ENCODE results near the gene TMEM267.
"Not testable (repeated sequence)": the region's sequence is repeated elsewhere in the genome, so short reads cannot be mapped to it uniquely, and the experiment has no call there.

The TMEM267 gene

GRCh38 chr5:43411495-43411894 is 72.2 kb downstream of the TMEM267 start:
- DNase-seq (ENCODE audit: extremely low spot score), result no peak
- ChIA-PET POLR2A (interaction anchor here (1.0 kb wide), 1 partner anchor 14 kb away, joined by 3 read pairs; no protein-coding TSS in a partner anchor), CTCF (interaction anchor here (1.0 to 2.6 kb wide), 7 partner anchors 10 to 346 kb away, joined by 3 to 10 read pairs (median 3); partner anchors contain the start of gene TMEM267)
- TF ChIP-seq, protein P1, sequence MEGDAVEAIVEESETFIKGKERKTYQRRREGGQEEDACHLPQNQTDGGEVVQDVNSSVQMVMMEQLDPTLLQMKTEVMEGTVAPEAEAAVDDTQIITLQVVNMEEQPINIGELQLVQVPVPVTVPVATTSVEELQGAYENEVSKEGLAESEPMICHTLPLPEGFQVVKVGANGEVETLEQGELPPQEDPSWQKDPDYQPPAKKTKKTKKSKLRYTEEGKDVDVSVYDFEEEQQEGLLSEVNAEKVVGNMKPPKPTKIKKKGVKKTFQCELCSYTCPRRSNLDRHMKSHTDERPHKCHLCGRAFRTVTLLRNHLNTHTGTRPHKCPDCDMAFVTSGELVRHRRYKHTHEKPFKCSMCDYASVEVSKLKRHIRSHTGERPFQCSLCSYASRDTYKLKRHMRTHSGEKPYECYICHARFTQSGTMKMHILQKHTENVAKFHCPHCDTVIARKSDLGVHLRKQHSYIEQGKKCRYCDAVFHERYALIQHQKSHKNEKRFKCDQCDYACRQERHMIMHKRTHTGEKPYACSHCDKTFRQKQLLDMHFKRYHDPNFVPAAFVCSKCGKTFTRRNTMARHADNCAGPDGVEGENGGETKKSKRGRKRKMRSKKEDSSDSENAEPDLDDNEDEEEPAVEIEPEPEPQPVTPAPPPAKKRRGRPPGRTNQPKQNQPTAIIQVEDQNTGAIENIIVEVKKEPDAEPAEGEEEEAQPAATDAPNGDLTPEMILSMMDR (IDR thresholded peaks at IDR 0.05; ENCODE audit: control extremely low read depth, extremely low read depth, low read depth, missing control alignments), result no peak

- TF ChIP-seq, protein P1 (IDR thresholded peaks at IDR 0.05; ENCODE audit: control extremely low read depth, extremely low read depth, low read depth, missing control alignments), result no peak
- ChIA-PET POLR2A (no interaction called here), CTCF (interaction anchor here (1.0 to 2.6 kb wide), 5 partner anchors 14 to 75 kb away, joined by 3 to 10 read pairs (median 3); partner anchors contain the start of gene TMEM267)
- DNase-seq (ENCODE audit: extremely low spot score), result no peak
These were observed 73.3 kb downstream of the TMEM267 start for GRCh38 chr5:43410414-43410813.

DNA sequence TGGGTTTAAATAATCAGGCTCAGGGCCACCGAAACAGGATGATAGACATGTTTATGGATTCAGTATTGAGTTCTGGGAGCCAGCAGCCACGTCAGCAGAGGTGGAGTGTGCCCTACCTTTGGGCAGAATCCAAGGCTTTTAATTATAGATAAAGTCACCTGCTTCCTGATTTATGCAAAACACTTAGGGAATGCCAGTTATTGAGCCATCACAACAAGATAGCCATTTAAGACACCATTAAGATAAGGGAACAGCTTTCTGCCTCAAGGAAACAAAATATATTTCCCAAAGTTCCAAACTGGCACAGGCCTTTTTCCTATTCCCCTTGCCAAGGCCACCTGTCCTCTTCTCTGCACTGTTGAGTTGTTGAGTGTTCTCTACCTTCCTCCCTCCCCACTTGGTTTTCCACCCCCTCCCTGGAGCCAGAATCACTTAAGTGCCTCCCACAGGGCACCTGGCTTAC is 73.8 kb downstream of the TMEM267 start:
- CTCF ChIA-PET, result interaction anchor here (1.0 to 2.6 kb wide), 2 partner anchors 16 to 75 kb away, joined by 3 to 6 read pairs; partner anchors contain the start of gene TMEM267
- TF ChIP-seq, protein P1 (IDR thresholded peaks at IDR 0.05; ENCODE audit: control extremely low read depth, extremely low read depth, low read depth, missing control alignments), result no peak
- DNase-seq (ENCODE audit: extremely low spot score), result no peak
- POLR2A ChIA-PET, result no interaction called here

DNA sequence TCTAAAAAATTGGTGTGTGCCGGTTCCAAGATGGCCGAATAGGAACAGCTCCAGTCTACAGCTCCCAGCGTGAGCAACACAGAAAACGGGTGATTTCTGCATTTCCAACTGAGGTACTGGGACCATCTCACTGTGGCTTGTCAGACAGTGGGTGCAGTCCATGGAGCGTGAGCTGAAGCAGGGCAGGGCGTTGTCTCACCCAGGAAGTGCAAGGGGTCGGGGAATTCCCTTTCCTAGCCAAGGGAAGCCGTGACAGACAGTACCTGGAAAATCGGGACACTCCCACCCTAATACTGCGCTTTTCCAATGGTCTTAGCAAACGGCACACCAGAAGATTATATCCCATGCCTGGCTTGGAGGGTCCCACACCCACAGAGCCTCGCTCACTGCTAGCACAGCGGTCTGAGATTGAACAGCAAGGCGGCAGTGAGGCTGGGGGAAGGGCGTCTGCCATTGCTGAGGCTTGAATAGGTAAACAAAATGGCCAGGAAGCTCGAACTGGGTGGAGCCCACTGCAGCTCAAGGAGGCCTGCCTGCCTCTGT is 81.1 kb downstream of the TMEM267 start:
- DNase-seq (ENCODE audit: extremely low spot score); POLR2A ChIA-PET: not testable (repeated sequence)
- CTCF ChIA-PET, result interaction anchor here (1.3 kb wide), 1 partner anchor 14 kb away, joined by 3 read pairs; no protein-coding TSS in a partner anchor

- POLR2A ChIA-PET, result no interaction called here
- no peak for DNase-seq (ENCODE audit: extremely low spot score)
These were observed 81.8 kb downstream of the TMEM267 start for GRCh38 chr5:43401827-43402226.

GRCh38 chr5:43400082-43400481 is 83.6 kb downstream of the TMEM267 start:
- POLR2A ChIA-PET, result no interaction called here
- DNase-seq (ENCODE audit: extremely low spot score), result no peak
- TF ChIP-seq, protein P1 (IDR thresholded peaks at IDR 0.05; ENCODE audit: control extremely low read depth, extremely low read depth, low read depth, missing control alignments), result no peak
- CTCF ChIA-PET, result interaction anchor here (1.0 to 2.5 kb wide), 3 partner anchors 11 to 84 kb away, joined by 3 to 21 read pairs (median 3); partner anchors contain the start of gene TMEM267

More at GRCh38 chr5:43401827-43402226, 81.8 kb downstream of the TMEM267 start:
- TF ChIP-seq, protein P1 (IDR thresholded peaks at IDR 0.05; ENCODE audit: control extremely low read depth, extremely low read depth, low read depth, missing control alignments), result no peak
- CTCF ChIA-PET, result interaction anchor here (1.3 kb wide), 1 partner anchor 13 kb away, joined by 3 read pairs; no protein-coding TSS in a partner anchor

DNA sequence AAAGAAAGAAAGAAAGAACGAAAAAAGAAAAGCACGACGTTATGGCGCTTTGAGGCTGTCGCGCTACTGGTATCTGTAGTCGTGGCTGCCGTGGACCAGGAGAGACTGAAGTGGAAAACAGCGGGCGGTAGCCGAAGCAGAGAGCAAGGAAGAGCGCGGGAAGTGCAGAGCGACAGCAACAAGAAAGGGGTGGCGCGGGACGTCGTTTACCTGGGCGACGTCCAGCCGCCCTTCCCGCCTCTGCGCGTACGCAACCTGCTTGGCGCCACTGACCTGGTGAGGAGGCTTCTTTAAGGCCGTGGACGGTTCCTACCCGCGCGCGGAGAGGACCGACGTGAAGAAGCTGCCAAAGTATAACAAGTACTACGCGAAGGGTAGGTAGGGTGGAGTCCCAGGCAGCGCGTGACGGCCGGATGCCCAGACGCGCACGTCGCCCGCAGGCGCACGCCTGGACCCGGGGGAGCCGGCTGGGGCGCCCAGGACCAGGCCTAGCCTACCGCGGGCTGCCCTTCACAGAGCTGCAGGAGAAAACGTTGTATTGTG is 86.8 kb downstream of the TMEM267 start:
- TF ChIP-seq, protein P1 (IDR thresholded peaks at IDR 0.05; ENCODE audit: control extremely low read depth, extremely low read depth, low read depth, missing control alignments), result no peak
- peak; percentile 76 for DNase-seq (ENCODE audit: extremely low spot score)
- ChIA-PET POLR2A (interaction anchor here (0.5 to 0.9 kb wide), 2 partner anchors 15 to 262 kb away, joined by 3 read pairs; no protein-coding TSS in a partner anchor), CTCF (interaction anchor here (1.2 to 2.4 kb wide), 3 partner anchors 7 to 487 kb away, joined by 3 to 9 read pairs (median 6); partner anchors contain the start of gene TMEM267)
